LNCAP (cell line): ENCODE measurements around the gene DYNLT5.

Source experiments
- CTCF ChIP-seq: fragments of 450-650 bp; IDR thresholded peaks from 2 replicates; pipeline ENCODE4 v1.5.1; 2017; ENCODE audit warnings: mild to moderate bottlenecking

Gene DYNLT5

GRCh38 chr1:66757722-66758240 lies 5.5 kb downstream of the DYNLT5 start:
- TF ChIP-seq CTCF = no peak

- no peak for TF ChIP-seq CTCF
These were observed 6.0 kb downstream of the DYNLT5 start for GRCh38 chr1:66758241-66758755.

GRCh38 chr1:66760506-66760905 lies 8.2 kb downstream of the DYNLT5 start:
- TF ChIP-seq CTCF = no peak

DNA sequence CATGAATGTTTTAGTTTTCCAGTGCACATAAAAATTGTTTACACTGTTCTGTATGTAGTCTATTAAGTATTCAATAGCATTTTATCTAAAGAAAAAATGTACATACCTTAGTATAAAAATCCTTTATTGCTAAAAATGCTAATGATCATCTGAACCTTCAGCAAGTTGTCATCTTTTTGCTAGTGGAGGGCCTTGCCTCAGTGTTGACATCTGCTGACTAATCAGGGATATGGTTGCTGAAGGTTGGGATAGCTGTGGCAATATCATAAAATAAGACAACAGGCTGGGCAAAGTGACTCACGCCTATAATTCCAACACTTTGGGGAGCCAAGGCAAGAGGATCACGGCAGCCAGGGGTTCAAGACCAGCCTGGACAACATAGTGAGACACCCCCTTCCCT lies 9.0 kb downstream of the DYNLT5 start:
- no peak for TF ChIP-seq CTCF

DNA sequence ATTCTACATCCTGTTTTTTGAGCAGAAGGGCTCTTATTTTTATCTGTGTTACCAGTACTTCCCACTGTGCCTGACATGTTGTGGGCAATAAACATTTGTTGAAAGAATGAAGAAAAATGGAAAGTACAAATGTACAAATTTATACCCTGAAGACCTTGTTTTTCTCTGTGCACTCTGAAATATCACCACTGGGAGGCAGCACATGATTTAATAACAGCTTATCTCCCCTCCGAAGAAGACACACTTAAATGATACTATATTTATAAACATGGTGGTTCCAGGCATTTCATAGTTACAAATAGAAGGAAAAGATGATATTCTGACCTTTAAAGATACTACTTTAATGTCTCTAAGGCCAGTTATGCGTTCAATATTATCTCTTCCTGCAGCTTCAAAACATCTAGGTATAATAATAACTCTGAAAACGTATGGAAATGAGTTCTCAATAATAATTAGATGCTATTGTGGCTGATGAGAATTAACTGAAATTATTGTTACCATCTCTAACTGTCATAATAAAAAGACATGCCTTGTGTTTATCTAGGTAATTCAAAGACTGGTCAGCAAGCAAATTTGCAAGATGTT lies 12.8 kb downstream of the DYNLT5 start:
- peak; percentile 82 for TF ChIP-seq CTCF

DNA sequence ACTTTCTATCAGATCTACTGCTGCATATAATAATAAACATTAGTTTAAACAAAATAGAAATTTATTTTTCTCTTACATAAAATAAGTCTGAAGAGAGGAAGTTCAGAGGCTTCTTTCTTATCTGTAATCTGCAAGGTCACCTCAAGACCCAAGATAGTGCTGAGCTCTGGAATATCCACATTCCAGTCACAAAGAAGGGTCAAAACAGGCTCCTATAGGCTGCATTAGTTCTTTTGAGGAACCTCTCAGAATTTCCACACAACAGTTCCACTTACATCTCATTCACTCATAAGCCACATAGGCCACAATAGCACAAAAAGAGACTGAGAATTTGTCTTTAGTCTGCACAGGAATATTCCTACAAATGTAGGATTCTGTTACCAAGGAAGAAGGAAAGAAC lies 15.4 kb downstream of the DYNLT5 start:
- no peak for TF ChIP-seq CTCF

GRCh38 chr1:66768965-66769364 lies 16.7 kb downstream of the DYNLT5 start:
- TF ChIP-seq CTCF = no peak
